Pulmonary artery endothelial cell (primary cell): ENCODE results near the gene EVI2A. TPM values are rescaled to one million over a fixed set of nuclear protein-coding genes. Genes with fewer than 3 reads are reported as not detected.

Source experiments
- DNase-seq: peaks from one replicate; pipeline ENCODE4 v3.0.0-alpha.2; 2011; ENCODE audit warnings: low read depth, low spot score
- total RNA-seq: library from RNA; depleted of rRNA; stranded (reverse); fragments of >200 nt; gene quantifications from 2 replicates; pipeline ENCODE4 v1.2.3, GENCODE V29; 2014

The EVI2A gene
- total RNA-seq, 1 donor from 2014 or later, result 0.33 TPM

- no peak for DNase-seq
Measured at GRCh38 chr17:31275116-31275515, 46.3 kb downstream of the EVI2A start.

GRCh38 chr17:31274252-31274651 lies 47.2 kb downstream of the EVI2A start:
- peak; percentile 45 for DNase-seq

DNA sequence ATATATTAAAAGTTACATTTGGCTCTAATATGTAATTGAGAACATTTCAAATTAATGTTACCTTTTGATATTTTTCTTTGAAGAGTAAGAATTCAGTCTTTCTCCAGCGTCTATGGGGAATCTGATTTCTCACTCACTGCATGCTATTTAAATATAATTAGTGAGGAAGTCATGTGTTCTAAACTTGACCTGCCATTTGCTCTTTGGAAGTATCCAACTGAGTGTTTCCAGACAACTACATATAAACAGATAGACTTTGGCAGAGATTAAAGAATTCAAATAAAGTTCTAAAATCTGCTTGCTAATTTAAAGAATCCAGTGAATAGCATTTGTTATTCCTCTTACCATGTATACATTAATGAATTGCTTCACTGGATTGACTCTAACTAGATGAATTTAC lies 47.9 kb downstream of the EVI2A start:
- no peak for DNase-seq

- DNase-seq, result no peak
Measured at GRCh38 chr17:31272803-31273202, 48.6 kb downstream of the EVI2A start.

- no peak for DNase-seq
Measured at GRCh38 chr17:31272236-31272635, 49.2 kb downstream of the EVI2A start.

DNA sequence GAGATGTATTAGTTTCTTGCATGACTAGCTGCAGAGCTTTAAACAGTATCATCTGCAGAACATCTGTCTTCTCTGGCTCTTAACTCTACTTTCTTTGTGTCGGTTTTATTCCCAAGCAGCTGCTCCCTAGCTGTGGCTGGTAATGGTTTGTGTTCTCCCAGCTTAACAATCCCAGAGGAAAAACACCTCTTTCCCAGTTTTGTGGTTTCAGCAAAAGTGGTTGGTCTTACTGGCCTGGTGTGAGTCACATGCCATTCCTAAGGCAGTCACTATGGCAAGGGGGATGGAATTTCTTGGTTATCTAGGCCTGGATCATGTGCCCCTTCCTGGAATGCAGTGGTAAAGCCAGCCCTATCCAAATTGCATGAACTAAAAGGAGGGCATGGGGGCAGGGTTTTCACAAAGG lies 51.8 kb downstream of the EVI2A start:
- peak; percentile 73 for DNase-seq

DNA sequence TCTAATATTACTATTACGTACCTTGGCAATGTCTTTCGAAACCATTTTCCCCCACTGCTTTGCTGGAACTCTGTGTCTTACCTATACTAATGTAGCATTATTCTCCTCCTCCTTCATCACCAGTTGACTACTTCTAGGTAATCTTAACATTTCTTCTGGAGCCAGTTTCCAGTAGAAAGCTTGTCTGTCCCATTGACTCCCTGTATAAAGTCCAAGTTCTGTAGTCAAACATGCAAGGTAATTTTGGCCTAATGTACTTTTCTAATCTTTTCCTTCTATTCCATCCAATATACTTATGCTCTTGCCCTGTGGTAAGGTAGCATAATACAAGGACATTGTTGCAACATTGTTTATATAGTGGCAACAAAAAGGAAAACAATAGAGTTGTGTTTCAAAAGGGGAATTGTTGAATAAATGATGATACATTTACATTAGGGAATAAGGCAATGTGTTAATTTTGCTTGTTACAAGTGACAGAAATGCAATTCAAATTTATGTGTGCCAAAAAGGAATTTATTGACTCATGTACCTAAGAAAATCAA lies 52.3 kb downstream of the EVI2A start:
- DNase-seq, result no peak

Other genes starting within 250 kb of the EVI2A start
- gene NF1, start 226.6 kb downstream of the EVI2A start, total RNA-seq, result 24.0 and 26.0 TPM in 2 replicates
- 0.26 TPM in 1 of 2 replicates, not detected in the other for gene OMG, start 24.4 kb downstream of the EVI2A start, total RNA-seq
- gene EVI2B, start 7.6 kb downstream of the EVI2A start, total RNA-seq, result 0.14 and 0.20 TPM in 2 replicates
- 0.07 TPM in 2 replicates for gene RAB11FIP4, start 70.1 kb upstream of the EVI2A start, total RNA-seq